GM19395 (cell line): ENCODE results near the gene MAGEA10.
"Not testable (repeated sequence)": the region's sequence is repeated elsewhere in the genome, so short reads cannot be mapped to it uniquely, and the experiment has no call there.

Source experiments
- ATAC-seq: cut with Tn5 transposase; IDR thresholded peaks from one replicate; pipeline ENCODE4 v1.9.1; 2021; ENCODE audit warnings: mild to moderate bottlenecking, moderate library complexity; ENCODE audit not compliant: unreplicated experiment

The MAGEA10 gene

GRCh38 chrX:152138388-152138784 is at the start of gene MAGEA10:
TSS of gene MAGEA10 (minus strand) at chrX:152138577. CDS start at chrX:152135620, 2,957 bp downstream.
- ATAC-seq: no peak

DNA sequence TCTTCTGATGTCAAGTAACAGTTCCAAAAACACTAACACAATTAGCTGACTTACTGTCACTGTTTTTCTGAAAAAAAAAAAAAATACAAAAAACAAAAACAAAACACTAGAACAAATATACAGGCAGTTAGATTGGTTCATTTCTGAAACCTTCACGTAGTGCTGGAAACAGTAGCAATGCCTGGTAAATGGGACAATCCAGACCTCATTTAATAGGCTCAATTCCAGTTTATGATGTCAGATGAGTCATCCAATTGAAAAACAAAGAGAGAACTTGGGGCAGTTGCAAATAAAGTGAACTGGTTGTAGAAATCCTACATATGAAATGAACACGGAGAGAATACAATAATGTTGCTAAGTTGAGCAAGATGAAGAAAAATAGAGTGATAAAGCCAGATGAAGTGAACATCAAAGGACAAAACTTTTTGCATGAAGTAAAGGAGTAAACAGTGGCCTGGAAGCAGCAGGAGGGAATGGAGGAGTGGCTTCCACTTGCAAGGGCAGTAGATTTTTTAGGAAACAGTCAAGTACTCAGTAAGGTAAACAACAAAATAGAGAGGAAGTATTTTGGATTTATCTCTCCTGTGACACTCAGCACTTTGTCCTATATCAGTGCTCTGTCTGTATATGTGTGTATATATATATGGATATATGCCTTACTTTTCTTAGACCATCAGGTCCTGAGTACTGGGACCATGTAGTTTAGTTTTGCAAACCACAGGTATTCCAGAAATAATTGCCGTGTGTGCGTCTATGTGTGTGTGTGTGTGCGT is 39.3 kb upstream of the MAGEA10 start:
- ATAC-seq: no peak

DNA sequence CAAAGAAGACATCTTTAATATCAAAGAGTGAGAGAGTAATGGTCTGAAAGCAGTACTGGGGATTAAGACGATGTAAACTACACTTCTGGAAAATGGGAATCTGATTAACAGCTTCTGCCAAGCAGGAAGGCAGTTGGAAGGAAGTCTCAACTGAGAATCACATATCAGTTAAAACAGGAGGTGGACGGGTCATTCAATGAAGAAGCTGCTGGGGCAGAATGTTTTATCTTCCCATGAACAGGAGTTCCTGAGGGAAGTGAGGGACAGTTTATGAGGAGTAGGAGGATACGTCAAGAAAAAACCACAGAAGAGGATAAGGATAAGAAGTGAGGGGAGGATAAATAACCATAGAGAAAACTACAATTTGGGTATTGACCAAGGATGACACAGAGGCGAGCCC is 38.7 kb upstream of the MAGEA10 start:
- ATAC-seq: no peak

DNA sequence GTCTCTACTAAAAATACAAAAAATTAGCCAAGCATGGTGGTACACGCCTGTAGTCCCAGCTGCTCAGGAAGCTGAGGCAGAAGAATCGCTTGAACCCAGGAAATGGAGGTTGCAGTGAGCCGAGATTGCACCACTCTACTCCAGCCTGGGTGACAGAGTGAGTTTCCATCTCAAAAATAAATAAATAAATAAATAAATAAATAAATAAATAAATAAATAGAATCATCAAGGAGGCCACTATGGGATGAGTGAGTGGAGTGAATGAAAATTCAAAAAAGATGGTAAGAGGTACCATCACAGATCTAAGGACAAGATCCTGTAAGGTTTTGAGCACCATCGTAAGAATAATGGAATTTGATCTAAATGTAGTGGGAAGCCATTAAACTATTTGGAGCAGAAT is 37.5 kb upstream of the MAGEA10 start:
- not testable (repeated sequence) for ATAC-seq

DNA sequence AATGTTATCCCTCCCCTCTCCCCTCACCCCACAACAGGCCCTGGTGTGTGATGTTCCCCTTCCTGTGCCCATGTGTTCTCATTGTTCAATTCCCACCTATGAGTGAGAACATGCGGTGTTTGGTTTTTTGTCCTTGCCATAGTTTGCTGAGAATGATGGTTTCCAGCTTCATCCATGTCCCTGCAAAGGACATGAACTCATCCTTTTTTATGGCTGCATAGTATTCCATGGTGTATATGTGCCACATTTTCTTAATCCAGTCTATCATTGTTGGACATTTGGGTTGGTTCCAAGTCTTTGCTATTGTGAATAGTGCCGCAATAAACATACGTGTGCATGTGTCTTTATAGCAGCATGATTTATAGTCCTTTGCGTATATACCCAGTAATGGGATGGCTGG is 35.5 kb upstream of the MAGEA10 start:
- ATAC-seq: not testable (repeated sequence)

- no peak for ATAC-seq
Observed at GRCh38 chrX:152170621-152171020, 32.2 kb upstream of the MAGEA10 start.

DNA sequence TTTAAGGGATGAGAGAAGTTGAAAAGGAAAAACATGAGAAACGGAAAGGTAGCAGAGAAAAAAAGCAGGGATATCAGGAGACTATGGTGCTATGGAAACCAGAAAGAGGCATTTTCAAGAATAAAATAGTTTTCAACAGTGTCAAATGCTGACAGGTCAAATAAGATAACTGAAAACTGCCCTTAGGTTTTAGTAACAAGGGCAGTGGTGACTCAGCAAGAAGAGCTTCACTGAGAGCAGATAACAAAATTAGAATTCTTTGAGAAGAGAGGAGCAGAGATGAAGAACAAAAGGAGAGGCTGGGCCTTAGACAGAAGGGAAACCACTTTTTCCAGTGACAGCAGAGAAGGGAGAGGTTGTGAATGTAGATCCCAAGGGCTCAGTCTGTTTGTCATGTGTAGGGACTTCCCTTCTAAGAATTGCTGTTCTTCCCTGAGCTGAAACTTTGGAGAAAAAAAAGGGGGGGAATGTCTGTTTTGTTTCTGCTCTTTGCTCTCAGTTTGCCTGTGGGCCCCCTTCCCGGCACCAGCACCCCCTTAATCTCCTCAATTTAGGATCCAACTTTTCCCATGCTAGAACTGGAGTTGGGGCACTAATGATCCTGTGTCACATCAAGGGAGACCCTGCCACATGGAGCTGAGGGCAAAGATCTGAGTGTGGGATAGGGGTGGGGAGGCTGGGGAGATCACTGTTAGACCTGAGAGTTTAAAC is 26.8 kb upstream of the MAGEA10 start:
- no peak for ATAC-seq

- no peak for ATAC-seq
Observed at GRCh38 chrX:152157042-152157441, 18.7 kb upstream of the MAGEA10 start.

DNA sequence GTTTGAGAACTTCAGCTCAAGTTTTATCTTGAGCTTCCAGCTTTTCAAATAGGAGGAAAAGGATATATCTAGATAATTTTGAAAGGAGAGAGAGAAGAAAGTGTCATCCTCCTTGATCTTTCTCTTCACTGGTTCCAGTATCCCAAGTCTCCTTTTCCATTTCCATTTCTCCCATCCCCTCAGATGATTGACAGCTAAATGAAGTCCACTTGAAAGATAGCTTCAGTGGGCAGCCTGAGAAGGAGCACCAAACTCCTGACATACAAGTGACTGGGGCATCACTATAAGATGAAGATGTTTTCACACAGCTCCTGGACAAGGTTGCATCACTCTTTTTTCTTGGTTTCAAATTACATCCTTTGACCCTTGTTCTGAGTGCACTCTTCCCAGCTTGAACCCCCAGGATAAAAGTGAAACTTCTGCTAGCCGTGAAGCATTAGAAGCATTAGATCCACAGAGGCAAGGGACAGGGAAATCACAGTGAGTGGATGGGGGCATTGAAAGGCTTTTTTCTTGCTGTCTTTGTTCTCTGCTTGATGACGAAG is 17.5 kb upstream of the MAGEA10 start:
- ATAC-seq: no peak

DNA sequence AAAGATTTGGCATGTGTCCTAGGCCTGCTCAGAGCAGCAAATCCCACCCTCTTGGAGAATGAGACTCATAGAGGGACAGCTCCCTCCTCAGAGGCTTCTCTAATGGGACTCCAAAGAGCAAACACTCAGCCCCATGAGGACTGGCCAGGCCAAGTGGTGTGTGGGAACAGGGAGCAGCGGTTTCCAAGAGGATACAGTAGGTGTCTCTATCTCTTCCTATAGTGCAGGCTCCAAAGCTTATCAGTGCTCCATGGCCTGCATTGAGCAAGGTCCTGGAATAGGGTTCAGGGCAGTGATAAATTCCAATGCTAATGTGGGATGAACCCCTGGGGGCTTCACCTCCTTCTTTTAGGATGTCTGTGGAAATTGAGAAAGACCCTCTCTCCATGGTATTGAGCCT is 15.7 kb upstream of the MAGEA10 start:
- ATAC-seq: no peak

DNA sequence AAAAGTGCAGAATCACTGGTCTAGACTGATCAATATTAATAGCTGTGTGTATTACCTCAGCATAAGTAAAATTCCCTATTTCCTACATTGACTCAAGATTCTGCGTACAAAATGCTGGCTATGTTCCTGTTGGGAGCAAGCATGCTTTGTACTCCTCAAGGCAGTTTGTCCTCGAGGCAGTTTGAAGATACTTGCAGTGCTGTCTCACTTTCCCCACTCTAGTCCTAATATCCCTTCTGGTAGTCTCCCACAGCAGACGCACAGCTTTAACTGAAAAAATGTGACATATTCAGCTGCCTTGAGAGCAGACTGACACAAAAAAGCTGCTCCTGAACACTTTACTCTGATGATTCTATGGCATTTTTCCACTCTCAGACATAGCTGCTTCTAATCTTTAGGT is 12.9 kb upstream of the MAGEA10 start:
- ATAC-seq: no peak

- ATAC-seq: no peak
Observed at GRCh38 chrX:152149648-152150047, 11.3 kb upstream of the MAGEA10 start.

DNA sequence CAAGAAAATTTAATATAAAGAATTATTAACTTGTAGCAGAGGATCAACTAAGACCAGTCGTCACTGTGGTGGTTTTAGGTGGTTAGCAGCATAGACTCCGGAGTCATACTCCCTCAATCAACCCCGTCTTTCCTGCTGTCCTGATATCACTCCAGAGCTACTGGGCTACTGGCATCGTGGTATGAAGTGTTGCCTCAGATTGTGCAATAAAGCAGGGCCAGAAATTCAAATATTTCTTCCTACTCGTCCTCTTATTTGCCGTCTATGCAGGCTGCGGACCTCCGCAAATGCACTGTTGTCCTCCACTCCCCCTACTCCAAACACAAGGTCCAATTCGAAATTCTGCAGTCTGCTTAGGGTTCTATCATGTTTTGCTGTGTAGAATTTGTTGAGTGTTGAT is 1.2 kb upstream of the MAGEA10 start:
- no peak for ATAC-seq

DNA sequence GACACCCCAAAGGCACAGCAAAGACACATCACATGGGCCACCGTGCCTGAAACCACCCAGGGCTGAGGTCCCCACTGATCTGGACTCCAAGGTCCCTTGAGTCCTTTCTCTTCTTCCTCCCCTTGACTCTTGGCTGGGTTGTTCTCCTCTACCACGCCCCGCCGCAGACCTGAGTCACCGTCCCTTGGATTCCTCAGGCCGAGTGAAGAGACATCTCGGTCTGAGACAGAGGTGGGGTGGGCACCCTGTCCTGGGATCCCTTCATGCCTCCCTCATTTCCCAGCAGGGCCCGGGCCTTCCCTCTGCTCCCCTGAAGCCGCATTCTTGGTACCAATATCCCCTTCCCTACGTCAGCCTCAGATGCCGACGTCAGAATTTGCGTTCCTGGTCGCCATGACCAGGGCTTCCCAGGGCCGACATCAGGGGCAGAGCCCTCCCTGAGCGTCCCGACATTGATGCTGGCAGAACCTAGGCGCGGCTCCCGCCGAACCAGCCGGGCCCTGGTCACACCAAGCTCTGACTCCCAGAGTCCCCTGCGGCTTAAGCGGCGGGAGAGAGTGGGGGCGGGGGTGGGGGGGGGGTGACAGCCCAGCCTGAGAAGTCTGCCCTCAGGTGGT is 498 bp downstream of the MAGEA10 start:
- ATAC-seq: no peak

DNA sequence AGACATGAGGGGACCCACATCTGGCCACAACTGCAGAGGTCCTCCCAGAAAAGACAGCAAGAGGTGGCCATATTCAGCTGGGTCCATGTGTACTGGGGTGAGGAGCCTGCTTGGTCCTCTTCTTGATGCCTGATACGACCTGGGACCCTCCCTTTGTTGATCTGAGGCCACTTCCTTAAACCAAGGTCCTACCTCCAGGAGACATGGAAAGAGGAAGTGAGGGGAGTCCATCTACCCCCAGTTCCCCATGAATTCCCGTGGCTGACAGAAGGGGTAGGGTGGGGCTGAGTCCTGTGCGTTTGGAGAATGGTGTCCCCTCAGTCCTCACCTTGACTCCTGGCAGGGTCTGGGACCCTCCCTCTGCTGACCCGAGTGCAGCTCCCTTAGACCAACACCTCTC is 2.1 kb downstream of the MAGEA10 start:
- ATAC-seq: no peak

DNA sequence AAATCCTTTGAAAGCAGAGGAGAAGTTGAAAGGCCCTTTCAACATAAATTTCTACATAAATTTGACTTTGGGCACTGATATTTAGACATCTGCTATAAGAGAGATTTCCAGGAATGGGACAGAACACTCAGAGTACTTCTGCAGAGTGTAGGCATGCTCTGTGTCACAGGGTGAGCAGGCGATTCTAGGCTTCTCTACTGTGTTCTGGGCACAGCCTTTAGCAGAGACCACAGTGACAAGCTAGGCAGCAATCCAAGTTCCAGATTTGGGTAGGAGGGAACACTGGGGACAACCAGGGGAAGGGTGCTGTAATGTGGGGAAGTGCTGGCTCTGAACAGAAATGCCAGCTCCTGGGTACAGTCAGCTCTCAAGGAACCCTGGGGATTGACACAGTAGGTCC is 6.9 kb downstream of the MAGEA10 start:
- no peak for ATAC-seq

- not testable (repeated sequence) for ATAC-seq
Observed at GRCh38 chrX:152129069-152129844, 9.1 kb downstream of the MAGEA10 start.

GRCh38 chrX:152117305-152117704 is 21.1 kb downstream of the MAGEA10 start:
- ATAC-seq: no peak

- no peak for ATAC-seq
Observed at GRCh38 chrX:152108527-152108926, 29.9 kb downstream of the MAGEA10 start.

DNA sequence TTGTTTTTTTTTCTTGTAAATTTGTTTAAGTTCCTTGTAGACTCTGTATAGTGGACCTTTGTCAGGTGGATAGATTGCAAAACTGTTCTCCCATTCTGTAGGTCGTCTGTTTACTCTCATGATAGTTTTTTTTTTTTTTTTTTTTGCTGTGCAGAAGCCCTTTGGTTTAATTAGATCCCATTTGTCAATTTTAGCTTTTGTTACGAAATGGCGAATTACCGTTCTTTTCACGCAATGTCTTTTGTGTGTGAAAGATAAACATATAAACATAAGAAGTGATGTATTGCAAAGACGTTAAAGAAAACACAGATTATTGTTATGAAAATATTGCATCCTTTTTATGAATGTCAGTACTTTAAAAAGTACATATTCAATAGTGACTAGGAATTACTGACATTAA is 34.5 kb downstream of the MAGEA10 start:
- no peak for ATAC-seq

- ATAC-seq: no peak
Observed at GRCh38 chrX:152086141-152086540, 52.2 kb downstream of the MAGEA10 start.
